H1 (cell line): Measurements from ENCODE around the gene KCNE4. TPM values are rescaled to one million over a fixed set of nuclear protein-coding genes. Genes with fewer than 3 reads are reported as not detected.

Experiments
- CTCF ChIA-PET: fragments of 300-600 bp; sonication (Branson Sonifier 250); formaldehyde crosslinking; loops from one replicate; lab custom pipeline; 2021; ENCODE audit not compliant: partially characterized antibody; lab: Charles Lee
- POLR2A ChIA-PET: fragments of 300-600 bp; sonication (Branson Sonifier 250); formaldehyde crosslinking; loops from one replicate; lab custom pipeline; 2021; ENCODE audit warnings: inconsistent platforms; ENCODE audit not compliant: partially characterized antibody; lab: Charles Lee
- DNase-seq, 2 experiments: peaks; one replicate each; pipeline versions ENCODE4 v3.0.0 to v3.0.0-alpha.2; 2010 to 2022; ENCODE audit warnings: low spot score in 2 of 2, low read depth in 1 of 2, mixed read lengths in 1 of 2
- FAIRE-seq: peaks from 2 replicates; lab custom pipeline; 2011; peaks lifted over from hg19 to GRCh38; lab: Jason Lieb, UNC
- H2AFZ ChIP-seq: 2 replicates; pipeline ENCODE4 v1.8.1; 2012; ENCODE audit warnings: low read length, inconsistent platforms
- H2AK5ac ChIP-seq: 2 replicates; pipeline ENCODE4 v1.6.1; 2013; ENCODE audit warnings: low read depth, low read length
- H2BK120ac ChIP-seq: replicated peaks from 2 replicates; pipeline ENCODE3; 2013; ENCODE audit warnings: low read depth, low read length, inconsistent platforms
- H2BK12ac ChIP-seq: 2 replicates; pipeline ENCODE4 v1.6.1; 2013; ENCODE audit warnings: low read depth, low read length
- H2BK15ac ChIP-seq: 2 replicates; pipeline ENCODE4 v1.6.1; 2013; ENCODE audit warnings: low read length
- H2BK20ac ChIP-seq: 2 replicates; pipeline ENCODE4 v1.6.1; 2013; ENCODE audit warnings: low read length
- H2BK5ac ChIP-seq: 2 replicates; pipeline ENCODE4 v1.6.1; 2013; ENCODE audit warnings: low read depth, low read length
- H3K14ac ChIP-seq: 2 replicates; pipeline ENCODE4 v1.6.1; 2013; ENCODE audit warnings: inconsistent platforms; ENCODE audit not compliant: insufficient read length
- H3K18ac ChIP-seq: 2 replicates; pipeline ENCODE4 v1.6.1; 2013; ENCODE audit warnings: low read length; ENCODE audit errors: extremely low read depth
- H3K23ac ChIP-seq: 2 replicates; pipeline ENCODE4 v1.6.1; 2013; ENCODE audit warnings: inconsistent platforms; ENCODE audit not compliant: insufficient read length
- H3K23me2 ChIP-seq: 2 replicates; pipeline ENCODE4 v1.6.1; 2013; ENCODE audit warnings: low read depth, low read length
- H3K27ac ChIP-seq: 2 replicates; pipeline ENCODE4 v1.6.1; 2011; ENCODE audit warnings: low read depth, low read length, inconsistent platforms
- H3K27me3 ChIP-seq, 4 experiments: replicated peaks in 1 of 4; 1 replicate in 1 of 4; 2 replicates in 3 of 4; pipeline versions ENCODE4 v1.6.1 to v1.8.1; 2011 to 2013; ENCODE audit warnings: low read length in 3 of 4, mild to moderate bottlenecking in 3 of 4, inconsistent platforms in 2 of 4, mixed read lengths in 2 of 4, moderate library complexity in 1 of 4; ENCODE audit not compliant: control insufficient read depth in 3 of 4, insufficient read depth in 3 of 4; ENCODE audit errors: extremely low read depth in 1 of 4
- H3K36me3 ChIP-seq, 4 experiments: 2 replicates each; pipeline versions ENCODE4 v1.6.1 to v1.8.1; 2011 to 2013; ENCODE audit warnings: mild to moderate bottlenecking in 4 of 4, low read length in 3 of 4, moderate library complexity in 2 of 4, control low read depth in 1 of 4, inconsistent platforms in 1 of 4; ENCODE audit not compliant: insufficient read depth in 4 of 4, control insufficient read depth in 2 of 4
- H3K4ac ChIP-seq: replicated peaks from 2 replicates; pipeline ENCODE3; 2013; ENCODE audit warnings: low read length, low read depth, mixed read lengths, inconsistent platforms; ENCODE audit not compliant: insufficient read length
- H3K4me1 ChIP-seq, 4 experiments: replicated peaks in 1 of 4; 1 replicate in 1 of 4; 2 replicates in 3 of 4; pipeline versions ENCODE4 v1.6.1 to v1.8.1; 2011 to 2013; ENCODE audit warnings: low read length in 3 of 4, inconsistent platforms in 2 of 4, mixed read lengths in 1 of 4; ENCODE audit not compliant: insufficient read depth in 4 of 4, control insufficient read depth in 3 of 4
- H3K4me2 ChIP-seq, 2 experiments: 2 replicates each; pipeline versions ENCODE4 v1.6.1 to v1.8.1; 2011 to 2013; ENCODE audit warnings: low read depth in 2 of 2, low read length in 2 of 2, control low read depth in 1 of 2, inconsistent platforms in 1 of 2, mild to moderate bottlenecking in 1 of 2; ENCODE audit not compliant: insufficient read depth in 1 of 2
- H3K4me3 ChIP-seq, 4 experiments: fragments of 200-600, 300-600 bp in 1 of 4; sonication (generic), shearing (Covaris generic), sonication (Bioruptor Twin) in 1 of 4; 2 replicates each; pipeline versions ENCODE4 v1.5.1 to v1.8.1; 2011 to 2016; ENCODE audit warnings: low read length in 4 of 4, low read depth in 3 of 4, control low read depth in 2 of 4, inconsistent platforms in 2 of 4, mild to moderate bottlenecking in 2 of 4, mixed read lengths in 1 of 4, moderate library complexity in 1 of 4; ENCODE audit not compliant: insufficient read depth in 2 of 4; ENCODE audit errors: extremely low read depth in 1 of 4
- H3K56ac ChIP-seq: replicated peaks from 2 replicates; pipeline ENCODE3; 2013; ENCODE audit warnings: low read depth, mild to moderate bottlenecking, mixed read lengths, low read length, inconsistent platforms; ENCODE audit not compliant: insufficient read length
- H3K79me1 ChIP-seq: 2 replicates; pipeline ENCODE4 v1.6.1; 2013; ENCODE audit warnings: low read depth, low read length, control low read depth
- H3K79me2 ChIP-seq, 2 experiments: 2 replicates each; pipeline versions ENCODE4 v1.6.1 to v1.8.1; 2012 to 2013; ENCODE audit warnings: low read length in 2 of 2, mild to moderate bottlenecking in 2 of 2, inconsistent platforms in 1 of 2; ENCODE audit not compliant: insufficient read depth in 2 of 2, control insufficient read depth in 1 of 2
- H3K9ac ChIP-seq, 4 experiments: replicated peaks in 1 of 4; 1 replicate in 1 of 4; 2 replicates in 3 of 4; pipeline versions ENCODE4 v1.6.1 to v1.8.1; 2011 to 2013; ENCODE audit warnings: low read depth in 3 of 4, low read length in 3 of 4, control low read depth in 2 of 4, mild to moderate bottlenecking in 2 of 4, moderate library complexity in 2 of 4, inconsistent platforms in 1 of 4; ENCODE audit errors: extremely low read depth in 1 of 4
- H3K9me3 ChIP-seq, 2 experiments: 2 replicates each; pipeline versions ENCODE4 v1.6.1 to v1.8.1; 2012 to 2013; ENCODE audit warnings: mild to moderate bottlenecking in 2 of 2, moderate library complexity in 2 of 2, control low read depth in 1 of 2, inconsistent platforms in 1 of 2, low read depth in 1 of 2, low read length in 1 of 2, mixed read lengths in 1 of 2; ENCODE audit not compliant: insufficient read depth in 2 of 2
- H4K20me1 ChIP-seq, 2 experiments: replicated peaks in 1 of 2; 2 replicates each; pipeline versions ENCODE3 to v1.8.1; 2011 to 2013; ENCODE audit warnings: inconsistent platforms in 2 of 2, low read length in 2 of 2, mild to moderate bottlenecking in 1 of 2; ENCODE audit not compliant: insufficient read depth in 2 of 2, control insufficient read depth in 1 of 2
- H4K5ac ChIP-seq: 2 replicates; pipeline ENCODE4 v1.6.1; 2013; ENCODE audit warnings: low read length, low read depth, mixed read lengths, inconsistent platforms; ENCODE audit not compliant: insufficient read length
- H4K8ac ChIP-seq: 2 replicates; pipeline ENCODE4 v1.8.0; 2013; ENCODE audit warnings: mild to moderate bottlenecking, moderate library complexity, low read length, inconsistent platforms; ENCODE audit not compliant: insufficient read depth; ENCODE audit errors: extremely low read depth
- H4K91ac ChIP-seq: replicated peaks from 2 replicates; pipeline ENCODE3; 2013; ENCODE audit warnings: low read length, mixed read lengths, inconsistent platforms; ENCODE audit not compliant: insufficient read length
- CTBP2 ChIP-seq: IDR thresholded peaks from 2 replicates; pipeline ENCODE4 v1.7.0; 2011; ENCODE audit warnings: borderline replicate concordance, mild to moderate bottlenecking, moderate library complexity, mixed read lengths, low read length; ENCODE audit not compliant: insufficient read depth, insufficient read length
- E2F6 ChIP-seq: IDR thresholded peaks from 2 replicates; pipeline ENCODE4 v1.6.1; 2012; ENCODE audit warnings: inconsistent platforms
- NRF1 ChIP-seq: IDR thresholded peaks from 2 replicates; pipeline ENCODE4 v1.6.1; 2011; ENCODE audit warnings: mild to moderate bottlenecking, low read depth, low read length, improper control_type of control experiment
- TEAD4 ChIP-seq: IDR thresholded peaks from 2 replicates; pipeline ENCODE4 v1.6.1; 2012; ENCODE audit warnings: low read depth, low read length, inconsistent platforms, mixed read lengths
- WGBS, 2 experiments: shearing (Covaris generic) in 1 of 2; methylation state at CpG; one replicate each; pipeline versions ENCODE4 v1.1.6 to v1.1.7; 2013 to 2015; ENCODE audit warnings: low lambda C conversion rate in 2 of 2, mixed read lengths in 2 of 2, inconsistent platforms in 1 of 2, low coverage in 1 of 2, missing lambda C conversion rate in 1 of 2; ENCODE audit not compliant: insufficient replicate concordance in 2 of 2, insufficient coverage in 1 of 2, insufficient read length in 1 of 2; ENCODE audit errors: extremely low coverage in 1 of 2, missing lambda C conversion rate in 1 of 2; 5-methylcytosine and 5-hydroxymethylcytosine counted together
- polyA plus RNA-seq, 7 experiments: library from polyadenylated mRNA; depleted of rRNA in 3 of 7; stranded (reverse) in 5 of 7; unstranded in 2 of 7; fragments of >200 nt in 5 of 7; fragments of 200-250 nt in 2 of 7; gene quantifications; 1 replicate in 5 of 7; 2 replicates in 1 of 7; 4 replicates in 1 of 7; pipeline versions ENCODE4 v1.2.1 to v1.2.3, GENCODE V29; 2011 to 2013; ENCODE audit warnings: missing spikeins in 2 of 7, mixed read lengths in 2 of 7
- total RNA-seq: library from RNA; stranded (reverse); fragmentation: NEBNext Ultra II Directional; extraction: Animal tissue kit (Norgen Biotek cat#: 25700); gene quantifications from 2 replicates; pipeline ENCODE4 v1.2.1, GENCODE V29; 2021

The KCNE4 gene
- total and polyA plus RNA-seq, 2 of the 8 experiments (the other 6 are each of a cell fraction or from before 2014, with no cell fraction given), result 0.08 to 0.09 TPM

GRCh38 chr2:223092667-223093066, 40.7 kb downstream of the KCNE4 start:
- FAIRE-seq, result no peak
- Histone ChIP-seq H4K8ac (no peak overlapping the region), H4K91ac (no peak overlapping the region), H3K4ac (no peak overlapping the region), H3K23me2 (no peaks in the 10 kb centered on the region), H2BK15ac (no peak overlapping the region), H3K56ac (no peak overlapping the region), H3K18ac (no peak overlapping the region), H3K79me2 (no peaks in the 10 kb centered on the region), H4K5ac (no peak overlapping the region), H3K14ac (no peak overlapping the region), H3K9me3 (no peaks in the 10 kb centered on the region), H3K9ac (no peak overlapping the region), H2BK12ac (no peak overlapping the region), H3K4me1 (peaks cover 0 to 6% (median 3%) of the 10 kb centered on the region in 4 experiments; a peak in 4 of 7 replicates), H2AK5ac (no peak overlapping the region), H2BK20ac (no peak overlapping the region), H2BK5ac (no peak overlapping the region), H3K27me3 (no peaks in the 10 kb centered on the region), H4K20me1 (no peaks in the 10 kb centered on the region), H3K4me2 (no peak overlapping the region), H3K79me1 (no peaks in the 10 kb centered on the region), H3K4me3 (no peak overlapping the region), H3K27ac (no peak overlapping the region), H3K36me3 (no peaks in the 10 kb centered on the region; a peak in 1 of 8 replicates), H2BK120ac (no peak overlapping the region), H2AFZ (no peak overlapping the region), H3K23ac (no peak overlapping the region)
- 89% methylated on average over 4 of the region's 4 CpGs; no CpG with 5 or more reads in 1 of the 2 experiments for WGBS, 2 experiments
- CTCF ChIA-PET, result no interaction called here
- no peak for DNase-seq
- POLR2A ChIA-PET, result no interaction called here
- TF ChIP-seq TEAD4 (no peak), E2F6 (no peak), NRF1 (no peak), CTBP2 (no peak)
- TF ChIP-seq, all 59 proteins: peak for 0
